GM23248 (cell line): ENCODE data around the gene FOXRED1.

Experiments used
- EZH2 ChIP-seq: fragments of 200-600 bp; sonication (generic); IDR thresholded peaks from 2 replicates; pipeline ENCODE4 v1.6.1; 2018; ENCODE audit warnings: antibody characterized with exemption, mild to moderate bottlenecking; ENCODE audit not compliant: insufficient read depth, poor library complexity, severe bottlenecking
- EZH2phosphoT487 ChIP-seq: fragments of 200-600 bp; sonication (generic); IDR thresholded peaks from 2 replicates; pipeline ENCODE4 v1.6.1; 2018; ENCODE audit warnings: antibody characterized with exemption, moderate library complexity, mild to moderate bottlenecking, low read depth; ENCODE audit not compliant: insufficient read depth

- TF ChIP-seq EZH2 (no peak), EZH2phosphoT487 (no peak)
These were observed 5.5 kb upstream of the FOXRED1 start for GRCh38 chr11:126263489-126263888.
